Measurements from ENCODE around the gene HRH1. TPM values are rescaled to one million over a fixed set of nuclear protein-coding genes. Genes with fewer than 3 reads are reported as not detected.

The HRH1 gene
- total and polyA plus RNA-seq, 2 donors (not counting 1 experiment from before 2014, with no cell fraction given) = not detected

- Mint-ChIP-seq H3K9me3 (ENCODE audit: insufficient read depth) (no peaks in the 10 kb centered on the region), H3K27ac (no peak overlapping the region), H3K4me1 (no peaks in the 10 kb centered on the region), H3K4me3 (no peak overlapping the region), H3K27me3 (peaks cover 36% of the 10 kb centered on the region)
- H3K4me2 ChIP-seq (replicated peaks; ENCODE audit: low read depth, low read length, poor library complexity, severe bottlenecking) = no peak overlapping the region
- intact Hi-C loops (cut with micrococcal nuclease) = no loop called here
- no peak overlapping the region for H3K9ac ChIP-seq (ENCODE audit: low read length)
- ATAC-seq (ENCODE audit: low read depth) (no peak), DNase-seq (no peak)
- H3K79me2 ChIP-seq (ENCODE audit: control insufficient read depth, insufficient read depth, low read length) = no peaks in the 10 kb centered on the region
- POLR2A ChIA-PET = no interaction called here
- TF ChIP-seq EZH2 (IDR thresholded peaks at IDR 0.05; ENCODE audit: borderline replicate concordance, insufficient read depth, low read depth, low read length, poor library complexity, severe bottlenecking) (no peak), CTCF (IDR thresholded peaks at IDR 0.05) (no peak)
- CTCF ChIA-PET = interaction anchor here (1.0 to 6.9 kb wide), 2 partner anchors 30 to 78 kb away, joined by 3 to 65 read pairs; no protein-coding TSS in a partner anchor
- H3K27me3 ChIP-seq (replicated peaks in 1 of 4; ENCODE audit: control extremely low read depth in 1 of 4, control insufficient read depth in 3 of 4, insufficient read depth in 4 of 4, low read length in 3 of 4) = peaks cover 0 to 10% (median 0%) of the 10 kb centered on the region in 4 experiments
- no peaks in the 10 kb centered on the region for H4K20me1 ChIP-seq (ENCODE audit: control insufficient read depth, insufficient read depth, low read length, poor library complexity, severe bottlenecking)
- no peak overlapping the region for H2AFZ ChIP-seq (ENCODE audit: insufficient read depth, low read depth, low read length, poor library complexity, severe bottlenecking)
- H3K4me3 ChIP-seq (ENCODE audit: control extremely low read depth in 1 of 5, extremely low read depth in 1 of 5, insufficient read depth in 1 of 5, low read depth in 2 of 5, low read length in 4 of 5) = no peak overlapping the region
- H3K27ac ChIP-seq (ENCODE audit: low read length in 2 of 2) = no peak overlapping the region
- 97% methylated on average over 11 of the region's 11 CpGs for WGBS (ENCODE audit: insufficient coverage)
- no peaks in the 10 kb centered on the region for H3K36me3 ChIP-seq (replicated peaks in 1 of 2; ENCODE audit: control extremely low read depth in 1 of 2, control insufficient read depth in 1 of 2, extremely low read depth in 1 of 2, insufficient read depth in 2 of 2, low read length in 1 of 2)
- no peaks in the 10 kb centered on the region for H3K4me1 ChIP-seq (ENCODE audit: control insufficient read depth in 2 of 2, insufficient read depth in 2 of 2, low read length in 2 of 2)
- peaks cover 0 to 3% (median 0%) of the 10 kb centered on the region in 3 donors for H3K9me3 ChIP-seq (ENCODE audit: control extremely low read depth in 1 of 3, control insufficient read depth in 2 of 3, insufficient read depth in 1 of 3, low read length in 2 of 3)
Observed at GRCh38 chr3:11258958-11259357, 104.7 kb downstream of the HRH1 start.

- TF ChIP-seq EZH2 (IDR thresholded peaks at IDR 0.05; ENCODE audit: borderline replicate concordance, insufficient read depth, low read depth, low read length, poor library complexity, severe bottlenecking) (no peak), CTCF (IDR thresholded peaks at IDR 0.05) (no peak)
- no peak overlapping the region for H3K27ac Mint-ChIP-seq
- no peak overlapping the region for H3K4me3 Mint-ChIP-seq
- no peak overlapping the region for H3K4me3 ChIP-seq (ENCODE audit: control extremely low read depth in 1 of 5, extremely low read depth in 1 of 5, insufficient read depth in 1 of 5, low read depth in 2 of 5, low read length in 4 of 5)
- no peaks in the 10 kb centered on the region for H3K79me2 ChIP-seq (ENCODE audit: control insufficient read depth, insufficient read depth, low read length)
- peak; percentile 10 for ATAC-seq (ENCODE audit: low read depth)
- H3K27me3 ChIP-seq (replicated peaks in 1 of 4; ENCODE audit: control extremely low read depth in 1 of 4, control insufficient read depth in 3 of 4, insufficient read depth in 4 of 4, low read length in 3 of 4) = peaks cover 0 to 9% (median 2%) of the 10 kb centered on the region in 4 experiments
- 86% methylated on average over 3 of the region's 3 CpGs for WGBS (ENCODE audit: insufficient coverage)
- peaks cover 34% of the 10 kb centered on the region for H3K27me3 Mint-ChIP-seq
- H3K27ac ChIP-seq (ENCODE audit: low read length in 2 of 2) = no peak overlapping the region
- H3K9me3 Mint-ChIP-seq (ENCODE audit: insufficient read depth) = no peaks in the 10 kb centered on the region
- H3K4me1 ChIP-seq (ENCODE audit: control insufficient read depth in 2 of 2, insufficient read depth in 2 of 2, low read length in 2 of 2) = no peaks in the 10 kb centered on the region
- H3K9ac ChIP-seq (ENCODE audit: low read length) = no peak overlapping the region
- no peaks in the 10 kb centered on the region for H3K4me1 Mint-ChIP-seq
- ChIA-PET CTCF (interaction anchor here (1.2 to 6.9 kb wide), 4 partner anchors 11 to 391 kb away, joined by 3 to 65 read pairs (median 4); partner anchors contain the start of gene ATG7), POLR2A (no interaction called here)
- DNase-seq = no peak
- intact Hi-C loops (cut with micrococcal nuclease) = loop anchor here (1.0 kb wide), 1 partner anchor 75 kb away; no protein-coding TSS in a partner anchor
- H2AFZ ChIP-seq (ENCODE audit: insufficient read depth, low read depth, low read length, poor library complexity, severe bottlenecking) = no peak overlapping the region
- H4K20me1 ChIP-seq (ENCODE audit: control insufficient read depth, insufficient read depth, low read length, poor library complexity, severe bottlenecking) = no peaks in the 10 kb centered on the region
- H3K9me3 ChIP-seq (ENCODE audit: control extremely low read depth in 1 of 3, control insufficient read depth in 2 of 3, insufficient read depth in 1 of 3, low read length in 2 of 3) = no peaks in the 10 kb centered on the region
- H3K36me3 ChIP-seq (replicated peaks in 1 of 2; ENCODE audit: control extremely low read depth in 1 of 2, control insufficient read depth in 1 of 2, extremely low read depth in 1 of 2, insufficient read depth in 2 of 2, low read length in 1 of 2) = no peaks in the 10 kb centered on the region
- H3K4me2 ChIP-seq (replicated peaks; ENCODE audit: low read depth, low read length, poor library complexity, severe bottlenecking) = no peak overlapping the region
Observed at GRCh38 chr3:11260460-11260859, 106.2 kb downstream of the HRH1 start.
